Measurements from ENCODE around the gene SPRTN. TPM values are rescaled to one million over a fixed set of nuclear protein-coding genes. Genes with fewer than 3 reads are reported as not detected.

SPRTN gene
- total and polyA plus RNA-seq, 2 donors = 8.4 to 14.0 TPM

DNA sequence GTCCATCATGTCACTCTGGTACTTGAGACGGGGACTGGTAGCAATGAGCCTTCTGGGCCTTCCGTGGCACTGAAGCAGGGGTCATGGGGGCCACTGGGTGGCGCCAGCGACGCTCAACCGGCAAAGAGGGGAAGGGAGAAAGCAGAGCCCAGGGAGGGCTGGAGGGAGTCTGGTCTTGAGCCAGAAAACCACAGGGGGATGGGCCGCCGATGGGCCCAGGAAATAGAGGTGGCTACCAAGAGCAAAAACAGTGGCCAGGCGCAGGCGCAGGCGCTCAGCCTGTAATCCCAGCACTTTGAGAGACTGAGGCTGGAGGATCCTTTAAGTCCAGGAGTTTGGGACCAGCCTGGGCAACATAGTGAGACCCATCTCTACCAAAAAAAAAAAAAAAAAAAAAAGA is 22.2 kb upstream of the SPRTN start:
- 45% methylated on average over 11 of the region's 11 CpGs for WGBS
- Histone ChIP-seq H3K27ac (ENCODE audit: low read depth in 1 of 2, low read length in 1 of 2) (no peak overlapping the region), H3K36me3 (ENCODE audit: control insufficient read depth in 2 of 2, insufficient read depth in 2 of 2, low read length in 1 of 2) (no peaks in the 10 kb centered on the region), H3K9me3 (ENCODE audit: control insufficient read depth in 2 of 2, insufficient read depth in 1 of 2, low read length in 1 of 2) (no peaks in the 10 kb centered on the region), H3K27me3 (ENCODE audit: control insufficient read depth in 2 of 2, insufficient read depth in 1 of 2, low read length in 1 of 2) (no peaks in the 10 kb centered on the region), H3K4me3 (ENCODE audit: low read length in 2 of 2) (no peak overlapping the region), H3K4me1 (ENCODE audit: control insufficient read depth in 2 of 2, insufficient read depth in 2 of 2, low read length in 2 of 2) (no peaks in the 10 kb centered on the region)
- DNase-seq (ENCODE audit: low read depth in 6 of 9, low spot score in 9 of 9) = peak in 4 of 9 donors; percentile 14 to 48 (median 30)

DNA sequence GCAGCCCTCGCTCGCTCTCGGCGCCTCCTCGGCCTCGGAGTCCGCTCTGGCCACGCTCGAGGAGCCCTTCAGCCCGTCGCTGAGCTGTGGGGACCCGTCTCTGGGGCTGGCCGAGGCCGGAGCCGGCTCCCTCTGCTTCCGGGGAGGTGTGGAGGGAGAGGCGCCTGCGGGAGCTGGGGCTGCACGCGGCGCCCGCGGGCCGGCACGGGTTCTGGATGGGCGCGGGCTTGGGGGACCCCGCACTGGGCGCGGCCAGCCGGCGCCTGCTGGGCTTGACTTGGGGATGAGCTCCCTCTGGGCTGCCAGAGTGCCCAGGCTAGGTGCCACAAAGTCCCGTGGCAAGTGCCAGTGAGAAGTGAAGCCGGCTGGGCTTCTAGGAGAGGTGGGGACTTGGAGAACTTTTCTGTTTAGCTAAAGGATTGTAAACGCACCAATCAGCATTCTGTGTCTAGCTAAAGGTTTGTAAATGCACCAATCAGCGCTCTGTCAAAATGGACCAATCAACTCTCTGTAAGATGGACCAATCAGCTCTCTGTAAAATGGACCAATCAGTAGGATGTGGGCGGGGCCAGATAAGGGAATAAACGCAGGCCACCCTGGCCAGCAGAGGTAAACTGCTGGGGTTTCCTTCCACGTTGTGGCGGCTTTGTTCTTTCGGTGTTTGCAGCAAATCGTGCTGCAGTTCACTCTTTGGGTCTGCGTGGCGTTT is 20.6 kb upstream of the SPRTN start:
- no peaks in the 10 kb centered on the region for H3K9me3 ChIP-seq (ENCODE audit: control insufficient read depth in 2 of 2, insufficient read depth in 1 of 2, low read length in 1 of 2)
- H3K4me3 ChIP-seq (ENCODE audit: low read length in 2 of 2) = no peak overlapping the region
- no peak overlapping the region for H3K27ac ChIP-seq (ENCODE audit: low read depth in 1 of 2, low read length in 1 of 2)
- DNase-seq (ENCODE audit: low read depth in 6 of 9, low spot score in 9 of 9) = no peak
- 98% methylated on average over 44 of the region's 44 CpGs for WGBS
- H3K4me1 ChIP-seq (ENCODE audit: control insufficient read depth in 2 of 2, insufficient read depth in 2 of 2, low read length in 2 of 2) = no peaks in the 10 kb centered on the region
- no peaks in the 10 kb centered on the region for H3K27me3 ChIP-seq (ENCODE audit: control insufficient read depth in 2 of 2, insufficient read depth in 1 of 2, low read length in 1 of 2)
- no peaks in the 10 kb centered on the region for H3K36me3 ChIP-seq (ENCODE audit: control insufficient read depth in 2 of 2, insufficient read depth in 2 of 2, low read length in 1 of 2)

DNA sequence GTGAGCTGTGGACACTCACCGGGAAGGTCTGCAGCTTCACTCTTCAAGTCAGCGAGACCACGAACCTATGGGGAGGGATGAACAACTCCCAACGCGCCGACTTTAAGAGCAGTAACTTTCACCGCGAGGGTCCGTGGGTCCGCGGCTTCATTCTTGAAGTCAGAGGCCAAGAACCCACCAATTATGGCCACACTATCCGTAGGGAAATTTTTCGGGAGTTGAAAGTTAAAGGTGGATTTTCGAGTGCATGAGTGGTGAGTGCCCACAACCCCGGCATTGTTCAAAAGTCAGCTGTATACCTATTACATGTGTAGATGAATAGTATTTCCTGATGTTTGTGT is 20.1 kb upstream of the SPRTN start:
- Histone ChIP-seq H3K36me3 (ENCODE audit: control insufficient read depth in 2 of 2, insufficient read depth in 2 of 2, low read length in 1 of 2) (no peaks in the 10 kb centered on the region), H3K27ac (ENCODE audit: low read depth in 1 of 2, low read length in 1 of 2) (no peak overlapping the region), H3K4me3 (ENCODE audit: low read length in 2 of 2) (no peak overlapping the region), H3K4me1 (ENCODE audit: control insufficient read depth in 2 of 2, insufficient read depth in 2 of 2, low read length in 2 of 2) (no peaks in the 10 kb centered on the region), H3K27me3 (ENCODE audit: control insufficient read depth in 2 of 2, insufficient read depth in 1 of 2, low read length in 1 of 2) (no peaks in the 10 kb centered on the region), H3K9me3 (ENCODE audit: control insufficient read depth in 2 of 2, insufficient read depth in 1 of 2, low read length in 1 of 2) (no peaks in the 10 kb centered on the region)
- no peak for DNase-seq (ENCODE audit: low read depth in 6 of 9, low spot score in 9 of 9)
- WGBS = 98% methylated on average over 15 of the region's 15 CpGs

DNA sequence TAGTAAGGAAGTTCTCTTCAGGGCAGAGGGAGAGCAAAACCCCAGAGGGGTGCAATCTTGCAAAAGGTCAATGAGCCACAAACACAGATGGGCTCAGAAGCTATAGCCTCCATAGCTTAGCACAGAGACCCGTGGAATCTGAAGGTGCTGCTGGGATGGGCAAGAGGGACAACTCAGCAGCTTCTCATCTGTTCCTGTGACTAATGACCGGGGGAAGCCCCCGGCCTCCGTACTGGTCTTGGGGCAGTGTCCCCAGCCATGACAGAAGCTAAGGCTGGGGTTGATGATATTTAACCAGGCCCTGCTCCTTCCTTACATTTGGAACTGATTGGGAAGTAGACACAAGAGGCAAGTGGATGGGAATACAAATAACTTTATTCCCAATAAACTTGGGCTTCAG is 19.5 kb upstream of the SPRTN start:
- 97% methylated on average over 4 of the region's 4 CpGs for WGBS
- Histone ChIP-seq H3K4me3 (ENCODE audit: low read length in 2 of 2) (no peak overlapping the region), H3K27me3 (ENCODE audit: control insufficient read depth in 2 of 2, insufficient read depth in 1 of 2, low read length in 1 of 2) (no peaks in the 10 kb centered on the region), H3K27ac (ENCODE audit: low read depth in 1 of 2, low read length in 1 of 2) (no peak overlapping the region), H3K4me1 (ENCODE audit: control insufficient read depth in 2 of 2, insufficient read depth in 2 of 2, low read length in 2 of 2) (no peaks in the 10 kb centered on the region), H3K36me3 (ENCODE audit: control insufficient read depth in 2 of 2, insufficient read depth in 2 of 2, low read length in 1 of 2) (no peaks in the 10 kb centered on the region), H3K9me3 (ENCODE audit: control insufficient read depth in 2 of 2, insufficient read depth in 1 of 2, low read length in 1 of 2) (no peaks in the 10 kb centered on the region)
- DNase-seq (ENCODE audit: low read depth in 6 of 9, low spot score in 9 of 9) = no peak

DNA sequence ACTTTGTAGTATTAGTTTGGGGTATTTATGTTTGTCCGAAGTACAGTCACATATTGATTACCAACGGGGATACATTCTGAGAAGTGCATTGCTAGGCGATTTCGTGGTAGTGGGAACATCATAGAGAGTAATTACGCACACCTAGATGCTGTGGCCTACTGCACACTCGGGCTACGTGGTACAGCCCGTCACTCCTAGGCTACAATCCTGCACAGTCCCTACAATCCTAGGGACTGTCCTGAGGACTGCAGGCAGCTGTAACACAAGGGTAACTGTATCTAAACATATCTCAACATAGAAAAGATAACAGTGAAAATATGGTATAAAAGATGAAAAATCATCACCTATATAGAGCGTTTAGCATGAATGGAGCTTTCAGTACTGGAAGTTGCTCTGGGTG is 19.0 kb upstream of the SPRTN start:
- DNase-seq (ENCODE audit: low read depth in 6 of 9, low spot score in 9 of 9) = no peak
- WGBS = 98% methylated on average over 9 of the region's 9 CpGs
- Histone ChIP-seq H3K27ac (ENCODE audit: low read depth in 1 of 2, low read length in 1 of 2) (no peak overlapping the region), H3K36me3 (ENCODE audit: control insufficient read depth in 2 of 2, insufficient read depth in 2 of 2, low read length in 1 of 2) (no peaks in the 10 kb centered on the region), H3K4me1 (ENCODE audit: control insufficient read depth in 2 of 2, insufficient read depth in 2 of 2, low read length in 2 of 2) (no peaks in the 10 kb centered on the region), H3K9me3 (ENCODE audit: control insufficient read depth in 2 of 2, insufficient read depth in 1 of 2, low read length in 1 of 2) (no peaks in the 10 kb centered on the region), H3K27me3 (ENCODE audit: control insufficient read depth in 2 of 2, insufficient read depth in 1 of 2, low read length in 1 of 2) (no peaks in the 10 kb centered on the region), H3K4me3 (ENCODE audit: low read length in 2 of 2) (no peak overlapping the region)

DNA sequence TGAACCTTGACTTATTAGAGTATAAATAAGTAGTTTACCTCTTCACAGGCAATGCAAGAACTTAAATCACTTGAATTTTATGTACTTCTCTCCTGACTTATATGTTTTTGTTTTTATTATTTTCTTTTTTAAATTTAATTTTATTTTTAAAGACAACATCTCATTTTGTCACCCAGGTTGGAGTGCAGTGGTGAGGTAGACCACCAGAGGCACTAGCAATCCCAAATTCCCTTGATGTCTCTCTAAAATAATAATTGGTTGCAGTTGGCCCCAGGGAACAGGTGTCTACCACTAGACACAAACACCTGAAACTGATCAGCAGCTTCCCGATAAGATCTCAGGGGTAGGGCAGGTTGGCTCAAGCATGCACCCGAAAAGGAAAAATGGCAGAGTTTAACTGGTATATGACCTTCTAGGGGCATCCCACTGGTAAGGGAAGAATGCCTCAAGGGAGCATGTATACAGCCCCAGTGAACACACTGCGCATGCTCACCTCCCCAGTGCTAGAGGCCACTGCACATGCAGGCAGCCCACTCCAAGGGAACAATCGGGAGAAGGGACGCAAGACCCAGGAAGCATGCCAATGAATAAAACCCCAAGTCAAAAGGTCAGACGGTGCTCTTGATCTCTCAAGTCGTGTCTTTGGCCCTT is 15.1 kb upstream of the SPRTN start:
- Histone ChIP-seq H3K4me1 (ENCODE audit: control insufficient read depth in 2 of 2, insufficient read depth in 2 of 2, low read length in 2 of 2) (no peaks in the 10 kb centered on the region), H3K27me3 (ENCODE audit: control insufficient read depth in 2 of 2, insufficient read depth in 1 of 2, low read length in 1 of 2) (no peaks in the 10 kb centered on the region), H3K27ac (ENCODE audit: low read depth in 1 of 2, low read length in 1 of 2) (no peak overlapping the region), H3K9me3 (ENCODE audit: control insufficient read depth in 2 of 2, insufficient read depth in 1 of 2, low read length in 1 of 2) (no peaks in the 10 kb centered on the region), H3K4me3 (ENCODE audit: low read length in 2 of 2) (no peak overlapping the region), H3K36me3 (ENCODE audit: control insufficient read depth in 2 of 2, insufficient read depth in 2 of 2, low read length in 1 of 2) (no peaks in the 10 kb centered on the region)
- WGBS = 88% methylated on average over 7 of the region's 7 CpGs
- DNase-seq (ENCODE audit: low read depth in 6 of 9, low spot score in 9 of 9) = no peak

DNA sequence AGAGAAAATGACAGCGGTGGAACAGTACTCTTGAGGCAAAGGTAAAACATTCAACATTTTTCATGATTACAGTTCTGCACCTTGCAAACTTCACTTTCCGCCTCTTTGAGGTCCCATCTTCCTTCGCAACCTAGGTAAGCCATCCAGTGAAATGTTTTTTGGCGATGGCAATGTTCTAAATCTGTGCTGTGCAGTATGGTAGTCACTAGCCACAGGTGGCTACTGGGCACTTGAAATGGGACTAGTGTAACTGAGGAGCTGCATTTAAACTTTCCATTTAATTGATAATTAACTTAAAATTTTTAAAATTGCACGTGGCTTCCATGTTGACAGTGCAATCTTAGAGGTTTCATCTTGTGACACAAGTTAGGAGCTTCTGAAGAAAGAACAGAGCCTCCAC is 13.4 kb upstream of the SPRTN start:
- Histone ChIP-seq H3K36me3 (ENCODE audit: control insufficient read depth in 2 of 2, insufficient read depth in 2 of 2, low read length in 1 of 2) (no peaks in the 10 kb centered on the region), H3K4me1 (ENCODE audit: control insufficient read depth in 2 of 2, insufficient read depth in 2 of 2, low read length in 2 of 2) (no peaks in the 10 kb centered on the region), H3K27ac (ENCODE audit: low read depth in 1 of 2, low read length in 1 of 2) (no peak overlapping the region), H3K4me3 (ENCODE audit: low read length in 2 of 2) (no peak overlapping the region), H3K27me3 (ENCODE audit: control insufficient read depth in 2 of 2, insufficient read depth in 1 of 2, low read length in 1 of 2) (no peaks in the 10 kb centered on the region), H3K9me3 (ENCODE audit: control insufficient read depth in 2 of 2, insufficient read depth in 1 of 2, low read length in 1 of 2) (no peaks in the 10 kb centered on the region)
- no peak for DNase-seq (ENCODE audit: low read depth in 6 of 9, low spot score in 9 of 9)
- 90% methylated on average over 5 of the region's 5 CpGs for WGBS

DNA sequence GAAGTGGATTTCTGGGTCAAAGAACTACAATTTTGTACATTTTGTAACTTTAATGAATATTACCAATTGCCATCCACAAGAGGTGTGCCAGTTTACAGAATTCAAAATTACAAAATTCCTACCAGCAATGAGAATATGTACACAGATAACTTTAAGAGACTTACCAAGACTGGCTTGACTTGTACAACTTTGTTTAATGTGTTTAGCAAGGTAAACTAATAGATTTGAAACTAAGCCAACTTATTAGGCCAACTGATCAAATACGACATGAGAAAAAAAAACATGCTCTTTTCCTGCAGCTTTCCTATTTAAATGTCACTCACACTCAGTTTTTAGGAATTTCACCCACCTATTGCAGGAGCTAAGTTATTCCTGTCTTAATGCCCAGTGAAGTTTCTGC is 11.8 kb upstream of the SPRTN start:
- H3K9me3 ChIP-seq (ENCODE audit: control insufficient read depth in 2 of 2, insufficient read depth in 1 of 2, low read length in 1 of 2) = no peaks in the 10 kb centered on the region
- no peaks in the 10 kb centered on the region for H3K36me3 ChIP-seq (ENCODE audit: control insufficient read depth in 2 of 2, insufficient read depth in 2 of 2, low read length in 1 of 2)
- no peak for DNase-seq (ENCODE audit: low read depth in 6 of 9, low spot score in 9 of 9)
- no peak overlapping the region for H3K27ac ChIP-seq (ENCODE audit: low read depth in 1 of 2, low read length in 1 of 2)
- H3K27me3 ChIP-seq (ENCODE audit: control insufficient read depth in 2 of 2, insufficient read depth in 1 of 2, low read length in 1 of 2) = no peaks in the 10 kb centered on the region
- H3K4me1 ChIP-seq (ENCODE audit: control insufficient read depth in 2 of 2, insufficient read depth in 2 of 2, low read length in 2 of 2) = no peaks in the 10 kb centered on the region
- no peak overlapping the region for H3K4me3 ChIP-seq (ENCODE audit: low read length in 2 of 2)
- 95% methylated on average over 1 of the region's 1 CpG for WGBS

DNA sequence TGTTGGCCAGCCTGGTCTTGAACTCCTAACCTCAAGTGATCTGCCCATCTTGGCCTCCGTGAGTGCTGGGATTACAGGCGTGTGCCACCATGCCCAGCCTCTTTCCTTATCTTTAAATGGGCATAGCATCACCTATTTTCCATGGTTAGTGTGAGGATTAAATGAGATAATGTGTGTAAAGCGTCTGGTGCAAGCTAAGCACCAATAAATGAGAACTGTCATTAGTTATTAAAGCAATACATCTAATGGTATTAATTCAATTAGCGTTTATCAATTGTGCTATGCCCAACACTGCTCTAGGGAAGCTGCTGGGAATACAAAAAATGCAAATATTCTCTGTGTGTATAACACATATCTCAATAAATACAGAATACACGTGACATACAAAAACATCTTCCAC is 10.5 kb upstream of the SPRTN start:
- Histone ChIP-seq H3K4me3 (ENCODE audit: low read length in 2 of 2) (no peak overlapping the region), H3K27ac (ENCODE audit: low read depth in 1 of 2, low read length in 1 of 2) (no peak overlapping the region), H3K27me3 (ENCODE audit: control insufficient read depth in 2 of 2, insufficient read depth in 1 of 2, low read length in 1 of 2) (no peaks in the 10 kb centered on the region), H3K36me3 (ENCODE audit: control insufficient read depth in 2 of 2, insufficient read depth in 2 of 2, low read length in 1 of 2) (no peaks in the 10 kb centered on the region), H3K4me1 (ENCODE audit: control insufficient read depth in 2 of 2, insufficient read depth in 2 of 2, low read length in 2 of 2) (no peaks in the 10 kb centered on the region), H3K9me3 (ENCODE audit: control insufficient read depth in 2 of 2, insufficient read depth in 1 of 2, low read length in 1 of 2) (no peaks in the 10 kb centered on the region)
- WGBS = 97% methylated on average over 5 of the region's 5 CpGs
- no peak for DNase-seq (ENCODE audit: low read depth in 6 of 9, low spot score in 9 of 9)
